Stimulated activated CD4-positive, alpha-beta T cell treated with anti-CD3 and anti-CD28 coated beads, Interleukin-2, amount 100 ng/mL, for 4 hours (primary cell): ENCODE results near the gene TTLL1.
"Not testable (repeated sequence)": the region's sequence is repeated elsewhere in the genome, so short reads cannot be mapped to it uniquely, and the experiment has no call there.

ENCODE experiments used
- DNase-seq: peaks from one replicate; pipeline ENCODE4 v3.0.0-alpha.2; 2020; ENCODE audit warnings: low read depth

TTLL1 gene

GRCh38 chr22:43013355-43014315 lies 75.6 kb downstream of the TTLL1 start:
- DNase-seq, result no peak

- no peak for DNase-seq
Measured at GRCh38 chr22:43012390-43012789, 76.8 kb downstream of the TTLL1 start.

- DNase-seq, result no peak
Measured at GRCh38 chr22:43011079-43011478, 78.1 kb downstream of the TTLL1 start.

GRCh38 chr22:43009444-43009843 lies 79.7 kb downstream of the TTLL1 start:
- DNase-seq, result no peak

- DNase-seq, result no peak
Measured at GRCh38 chr22:43008921-43009320, 80.3 kb downstream of the TTLL1 start.

- no peak for DNase-seq
Measured at GRCh38 chr22:43008509-43008908, 80.7 kb downstream of the TTLL1 start.

- DNase-seq, result no peak
Measured at GRCh38 chr22:43007519-43008102, 81.6 kb downstream of the TTLL1 start.

- DNase-seq, result no peak
Measured at GRCh38 chr22:43006753-43007152, 82.4 kb downstream of the TTLL1 start.

- DNase-seq, result no peak
Measured at GRCh38 chr22:43006016-43006505, 83.1 kb downstream of the TTLL1 start.

- no peak for DNase-seq
Measured at GRCh38 chr22:43005106-43005505, 84.1 kb downstream of the TTLL1 start.

- DNase-seq, result no peak
Measured at GRCh38 chr22:43004362-43005035, 84.7 kb downstream of the TTLL1 start.

GRCh38 chr22:43002202-43002586 lies 87.0 kb downstream of the TTLL1 start:
- no peak for DNase-seq

- no peak for DNase-seq
Measured at GRCh38 chr22:43001271-43002201, 87.7 kb downstream of the TTLL1 start.

- no peak for DNase-seq
Measured at GRCh38 chr22:43000441-43001175, 88.6 kb downstream of the TTLL1 start.

GRCh38 chr22:42997582-42998090 lies 91.6 kb downstream of the TTLL1 start:
- DNase-seq, result no peak

GRCh38 chr22:42996646-42997365 lies 92.4 kb downstream of the TTLL1 start:
- DNase-seq, result no peak

GRCh38 chr22:42995654-42996053 lies 93.5 kb downstream of the TTLL1 start:
- not testable (repeated sequence) for DNase-seq

GRCh38 chr22:42994917-42995562 lies 94.2 kb downstream of the TTLL1 start:
- no peak for DNase-seq

- DNase-seq, result no peak
Measured at GRCh38 chr22:42994276-42994916, 94.8 kb downstream of the TTLL1 start.
